H1 (cell line): ENCODE data around the gene ZNF211. TPM values are rescaled to one million over a fixed set of nuclear protein-coding genes. Genes with fewer than 3 reads are reported as not detected.

Source experiments
- BRCA1 ChIP-seq: IDR thresholded peaks from 2 replicates; pipeline ENCODE4 v1.6.1; 2012; ENCODE audit warnings: low read depth, low read length, improper control_type of control experiment
- CHD2 ChIP-seq: IDR thresholded peaks from 2 replicates; pipeline ENCODE4 v1.6.1; 2012; ENCODE audit warnings: low read length, improper control_type of control experiment
- GABPA ChIP-seq: IDR thresholded peaks from 2 replicates; pipeline ENCODE4 v1.6.1; 2011; ENCODE audit warnings: mild to moderate bottlenecking, low read length, moderate library complexity, borderline replicate concordance; ENCODE audit not compliant: insufficient read depth
- HDAC2 ChIP-seq, 2 experiments: fragments of 300-600 bp in 1 of 2; sonication (generic) in 1 of 2; IDR thresholded peaks; 2 replicates each; pipeline ENCODE4 v1.6.1; 2011 to 2012; ENCODE audit warnings: low read depth in 2 of 2, low read length in 2 of 2, mild to moderate bottlenecking in 2 of 2, moderate library complexity in 2 of 2, borderline replicate concordance in 1 of 2, inconsistent platforms in 1 of 2
- POLR2AphosphoS5 ChIP-seq: IDR thresholded peaks from 2 replicates; pipeline ENCODE4 v1.6.1; 2011; ENCODE audit warnings: low read depth, low read length
- RFX5 ChIP-seq: IDR thresholded peaks from 2 replicates; pipeline ENCODE4 v1.6.1; 2011; ENCODE audit warnings: low read depth, low read length, improper control_type of control experiment, borderline replicate concordance
- TCF12 ChIP-seq: IDR thresholded peaks from 2 replicates; pipeline ENCODE4 v1.6.1; 2011; ENCODE audit warnings: low read depth, mild to moderate bottlenecking, low read length
- polyA plus RNA-seq, 7 experiments: library from polyadenylated mRNA; depleted of rRNA in 3 of 7; stranded (reverse) in 5 of 7; unstranded in 2 of 7; fragments of >200 nt in 5 of 7; fragments of 200-250 nt in 2 of 7; gene quantifications; 1 replicate in 5 of 7; 2 replicates in 1 of 7; 4 replicates in 1 of 7; pipeline versions ENCODE4 v1.2.1 to v1.2.3, GENCODE V29; 2011 to 2013; ENCODE audit warnings: missing spikeins in 2 of 7, mixed read lengths in 2 of 7
- total RNA-seq: library from RNA; stranded (reverse); fragmentation: NEBNext Ultra II Directional; extraction: Animal tissue kit (Norgen Biotek cat#: 25700); gene quantifications from 2 replicates; pipeline ENCODE4 v1.2.1, GENCODE V29; 2021
- TF ChIP-seq, protein P1 (sequence below): fragments of 300-600 bp; sonication (generic); IDR thresholded peaks from 2 replicates; pipeline ENCODE4 v1.7.1; 2012; ENCODE audit warnings: low read length, moderate library complexity, mild to moderate bottlenecking, inconsistent platforms; ENCODE audit not compliant: insufficient replicate concordance

Gene ZNF211
- total and polyA plus RNA-seq, 2 of the 8 experiments (the other 6 are each of a cell fraction or from before 2014, with no cell fraction given) = 7.5 to 15.7 TPM

DNA sequence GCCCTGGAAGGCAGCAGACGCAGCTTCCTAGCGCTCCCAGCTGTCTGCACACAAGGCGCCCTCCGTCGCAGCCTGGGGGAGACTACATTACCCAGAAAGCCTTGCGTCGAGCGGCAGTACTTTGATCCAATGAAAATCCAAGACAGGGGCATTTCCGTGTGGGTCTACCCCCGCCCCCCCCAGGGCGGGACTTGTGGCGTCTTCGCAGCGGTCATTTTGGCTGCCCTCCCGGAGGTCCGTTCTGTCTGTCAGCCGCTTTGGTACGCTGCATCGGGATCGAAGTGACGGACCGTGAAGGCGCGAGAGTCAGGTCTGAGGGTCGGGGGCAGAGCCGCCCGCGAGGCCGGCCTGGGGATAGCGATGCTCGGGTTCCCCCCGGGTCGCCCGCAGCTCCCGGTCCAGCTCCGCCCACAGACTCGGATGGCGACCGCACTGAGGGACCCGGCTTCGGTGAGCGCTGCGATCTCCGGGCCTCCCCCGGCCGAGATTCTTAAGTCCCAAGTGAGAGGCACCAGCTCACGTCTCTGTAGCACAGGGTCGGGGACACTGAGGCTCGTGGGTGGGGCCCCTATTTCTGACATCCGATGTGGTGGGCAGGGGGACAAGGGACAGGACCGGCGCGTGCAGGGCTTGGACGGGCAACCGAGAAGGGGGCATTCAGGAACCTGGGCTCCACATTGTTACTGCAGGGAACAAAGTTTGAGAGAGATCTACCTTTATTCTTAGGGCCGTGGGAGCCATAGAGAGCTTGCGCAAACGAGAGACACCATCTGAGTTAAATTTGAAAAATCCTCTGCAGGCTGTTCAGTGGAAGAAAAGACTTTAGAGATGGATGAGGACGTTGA, at the start of gene ZNF211 (continued):
- TF ChIP-seq, protein P1, sequence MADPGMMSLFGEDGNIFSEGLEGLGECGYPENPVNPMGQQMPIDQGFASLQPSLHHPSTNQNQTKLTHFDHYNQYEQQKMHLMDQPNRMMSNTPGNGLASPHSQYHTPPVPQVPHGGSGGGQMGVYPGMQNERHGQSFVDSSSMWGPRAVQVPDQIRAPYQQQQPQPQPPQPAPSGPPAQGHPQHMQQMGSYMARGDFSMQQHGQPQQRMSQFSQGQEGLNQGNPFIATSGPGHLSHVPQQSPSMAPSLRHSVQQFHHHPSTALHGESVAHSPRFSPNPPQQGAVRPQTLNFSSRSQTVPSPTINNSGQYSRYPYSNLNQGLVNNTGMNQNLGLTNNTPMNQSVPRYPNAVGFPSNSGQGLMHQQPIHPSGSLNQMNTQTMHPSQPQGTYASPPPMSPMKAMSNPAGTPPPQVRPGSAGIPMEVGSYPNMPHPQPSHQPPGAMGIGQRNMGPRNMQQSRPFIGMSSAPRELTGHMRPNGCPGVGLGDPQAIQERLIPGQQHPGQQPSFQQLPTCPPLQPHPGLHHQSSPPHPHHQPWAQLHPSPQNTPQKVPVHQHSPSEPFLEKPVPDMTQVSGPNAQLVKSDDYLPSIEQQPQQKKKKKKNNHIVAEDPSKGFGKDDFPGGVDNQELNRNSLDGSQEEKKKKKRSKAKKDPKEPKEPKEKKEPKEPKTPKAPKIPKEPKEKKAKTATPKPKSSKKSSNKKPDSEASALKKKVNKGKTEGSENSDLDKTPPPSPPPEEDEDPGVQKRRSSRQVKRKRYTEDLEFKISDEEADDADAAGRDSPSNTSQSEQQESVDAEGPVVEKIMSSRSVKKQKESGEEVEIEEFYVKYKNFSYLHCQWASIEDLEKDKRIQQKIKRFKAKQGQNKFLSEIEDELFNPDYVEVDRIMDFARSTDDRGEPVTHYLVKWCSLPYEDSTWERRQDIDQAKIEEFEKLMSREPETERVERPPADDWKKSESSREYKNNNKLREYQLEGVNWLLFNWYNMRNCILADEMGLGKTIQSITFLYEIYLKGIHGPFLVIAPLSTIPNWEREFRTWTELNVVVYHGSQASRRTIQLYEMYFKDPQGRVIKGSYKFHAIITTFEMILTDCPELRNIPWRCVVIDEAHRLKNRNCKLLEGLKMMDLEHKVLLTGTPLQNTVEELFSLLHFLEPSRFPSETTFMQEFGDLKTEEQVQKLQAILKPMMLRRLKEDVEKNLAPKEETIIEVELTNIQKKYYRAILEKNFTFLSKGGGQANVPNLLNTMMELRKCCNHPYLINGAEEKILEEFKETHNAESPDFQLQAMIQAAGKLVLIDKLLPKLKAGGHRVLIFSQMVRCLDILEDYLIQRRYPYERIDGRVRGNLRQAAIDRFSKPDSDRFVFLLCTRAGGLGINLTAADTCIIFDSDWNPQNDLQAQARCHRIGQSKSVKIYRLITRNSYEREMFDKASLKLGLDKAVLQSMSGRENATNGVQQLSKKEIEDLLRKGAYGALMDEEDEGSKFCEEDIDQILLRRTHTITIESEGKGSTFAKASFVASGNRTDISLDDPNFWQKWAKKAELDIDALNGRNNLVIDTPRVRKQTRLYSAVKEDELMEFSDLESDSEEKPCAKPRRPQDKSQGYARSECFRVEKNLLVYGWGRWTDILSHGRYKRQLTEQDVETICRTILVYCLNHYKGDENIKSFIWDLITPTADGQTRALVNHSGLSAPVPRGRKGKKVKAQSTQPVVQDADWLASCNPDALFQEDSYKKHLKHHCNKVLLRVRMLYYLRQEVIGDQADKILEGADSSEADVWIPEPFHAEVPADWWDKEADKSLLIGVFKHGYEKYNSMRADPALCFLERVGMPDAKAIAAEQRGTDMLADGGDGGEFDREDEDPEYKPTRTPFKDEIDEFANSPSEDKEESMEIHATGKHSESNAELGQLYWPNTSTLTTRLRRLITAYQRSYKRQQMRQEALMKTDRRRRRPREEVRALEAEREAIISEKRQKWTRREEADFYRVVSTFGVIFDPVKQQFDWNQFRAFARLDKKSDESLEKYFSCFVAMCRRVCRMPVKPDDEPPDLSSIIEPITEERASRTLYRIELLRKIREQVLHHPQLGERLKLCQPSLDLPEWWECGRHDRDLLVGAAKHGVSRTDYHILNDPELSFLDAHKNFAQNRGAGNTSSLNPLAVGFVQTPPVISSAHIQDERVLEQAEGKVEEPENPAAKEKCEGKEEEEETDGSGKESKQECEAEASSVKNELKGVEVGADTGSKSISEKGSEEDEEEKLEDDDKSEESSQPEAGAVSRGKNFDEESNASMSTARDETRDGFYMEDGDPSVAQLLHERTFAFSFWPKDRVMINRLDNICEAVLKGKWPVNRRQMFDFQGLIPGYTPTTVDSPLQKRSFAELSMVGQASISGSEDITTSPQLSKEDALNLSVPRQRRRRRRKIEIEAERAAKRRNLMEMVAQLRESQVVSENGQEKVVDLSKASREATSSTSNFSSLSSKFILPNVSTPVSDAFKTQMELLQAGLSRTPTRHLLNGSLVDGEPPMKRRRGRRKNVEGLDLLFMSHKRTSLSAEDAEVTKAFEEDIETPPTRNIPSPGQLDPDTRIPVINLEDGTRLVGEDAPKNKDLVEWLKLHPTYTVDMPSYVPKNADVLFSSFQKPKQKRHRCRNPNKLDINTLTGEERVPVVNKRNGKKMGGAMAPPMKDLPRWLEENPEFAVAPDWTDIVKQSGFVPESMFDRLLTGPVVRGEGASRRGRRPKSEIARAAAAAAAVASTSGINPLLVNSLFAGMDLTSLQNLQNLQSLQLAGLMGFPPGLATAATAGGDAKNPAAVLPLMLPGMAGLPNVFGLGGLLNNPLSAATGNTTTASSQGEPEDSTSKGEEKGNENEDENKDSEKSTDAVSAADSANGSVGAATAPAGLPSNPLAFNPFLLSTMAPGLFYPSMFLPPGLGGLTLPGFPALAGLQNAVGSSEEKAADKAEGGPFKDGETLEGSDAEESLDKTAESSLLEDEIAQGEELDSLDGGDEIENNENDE = no peak
- no peak for TF ChIP-seq TCF12
- no peak for TF ChIP-seq BRCA1
- peak in 1 of 2 experiments; percentile 34; a peak in 1 of 4 replicates for TF ChIP-seq HDAC2 (IDR thresholded peaks at IDR 0.05; ENCODE audit: borderline replicate concordance in 1 of 2, low read depth in 2 of 2, low read length in 2 of 2)
- no peak for TF ChIP-seq RFX5
- peak; percentile 85 for TF ChIP-seq CHD2
- peak; percentile 82; the same call in 1 of the 2 replicates for TF ChIP-seq GABPA
- no peak for TF ChIP-seq POLR2AphosphoS5
